ENCODE data around the gene MLANA.

DNA sequence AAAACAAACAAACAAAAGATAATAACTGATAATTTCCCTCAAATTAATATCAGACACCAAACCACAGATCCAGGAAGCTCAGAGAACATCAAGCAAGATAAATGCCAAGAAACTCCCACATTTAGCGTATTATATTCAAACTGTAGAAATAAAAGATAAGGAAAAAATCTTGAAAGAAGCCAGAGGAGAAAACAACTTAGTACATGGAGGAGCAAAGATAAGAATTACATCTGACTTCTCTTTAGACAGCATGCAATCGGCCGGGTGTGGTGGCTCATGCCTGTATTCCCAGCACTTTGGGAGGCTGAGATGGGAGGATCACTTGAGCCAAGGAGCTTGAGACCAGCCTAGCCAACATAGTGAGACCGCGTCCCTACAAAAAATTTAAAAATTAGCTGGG, 17.2 kb upstream of the MLANA start:
- TF ChIP-seq, protein P1, sequence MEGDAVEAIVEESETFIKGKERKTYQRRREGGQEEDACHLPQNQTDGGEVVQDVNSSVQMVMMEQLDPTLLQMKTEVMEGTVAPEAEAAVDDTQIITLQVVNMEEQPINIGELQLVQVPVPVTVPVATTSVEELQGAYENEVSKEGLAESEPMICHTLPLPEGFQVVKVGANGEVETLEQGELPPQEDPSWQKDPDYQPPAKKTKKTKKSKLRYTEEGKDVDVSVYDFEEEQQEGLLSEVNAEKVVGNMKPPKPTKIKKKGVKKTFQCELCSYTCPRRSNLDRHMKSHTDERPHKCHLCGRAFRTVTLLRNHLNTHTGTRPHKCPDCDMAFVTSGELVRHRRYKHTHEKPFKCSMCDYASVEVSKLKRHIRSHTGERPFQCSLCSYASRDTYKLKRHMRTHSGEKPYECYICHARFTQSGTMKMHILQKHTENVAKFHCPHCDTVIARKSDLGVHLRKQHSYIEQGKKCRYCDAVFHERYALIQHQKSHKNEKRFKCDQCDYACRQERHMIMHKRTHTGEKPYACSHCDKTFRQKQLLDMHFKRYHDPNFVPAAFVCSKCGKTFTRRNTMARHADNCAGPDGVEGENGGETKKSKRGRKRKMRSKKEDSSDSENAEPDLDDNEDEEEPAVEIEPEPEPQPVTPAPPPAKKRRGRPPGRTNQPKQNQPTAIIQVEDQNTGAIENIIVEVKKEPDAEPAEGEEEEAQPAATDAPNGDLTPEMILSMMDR (IDR thresholded peaks at IDR 0.05) = no peak
- TF ChIP-seq POLR2A (IDR thresholded peaks at IDR 0.05) = no peak

Data from breast epithelium (tissue), 3 donors.